Measurements from ENCODE around the gene MUC4. TPM values are rescaled to one million over a fixed set of nuclear protein-coding genes. Genes with fewer than 3 reads are reported as not detected.
A peak's percentile ranks its signal among the peaks of the same experiment; 100 is the strongest.

MUC4 gene
- total and polyA plus RNA-seq, 9 of the 15 experiments (the other 6 are each of a cell fraction or from before 2014, with no cell fraction given), result under 0.01 to 0.21 (median 0.10) TPM; not detected in 4

GRCh38 chr3:195829897-195830254 lies 18.1 kb upstream of the MUC4 start (continued):
- no peak for TF ChIP-seq BRF1 (IDR thresholded peaks at IDR 0.05; ENCODE audit: borderline replicate concordance, extremely low read depth, insufficient read length)

GRCh38 chr3:195828762-195829161 lies 17.0 kb upstream of the MUC4 start:
- 51% methylated on average over 8 of the region's 9 CpGs for WGBS (ENCODE audit: insufficient coverage, low coverage, missing lambda C conversion rate)
- ChIA-PET CTCF (ENCODE audit: low intra/inter-chr PET ratio) (no interaction called here), POLR2A (interaction anchor here (1.0 to 1.6 kb wide), 4 partner anchors 10 to 17 kb away, joined by 3 to 8 read pairs (median 4); partner anchors contain the start of gene MUC4)
- TF ChIP-seq ZNF121 (CRISPR knock-in tag; conservative IDR thresholded peaks at IDR 0.05), result peak; percentile 52
- TF ChIP-seq GTF2B (IDR thresholded peaks at IDR 0.05; ENCODE audit: extremely low read depth, insufficient read length), result no peak
- ATAC-seq (no peak), FAIRE-seq (no peak), DNase-seq (ENCODE audit: extremely low read depth in 1 of 4, low spot score in 3 of 4) (no peak)
- H3K9ac ChIP-seq (ENCODE audit: insufficient read depth in 1 of 2, low read depth in 2 of 2, low read length in 2 of 2), result peak overlapping the region in 1 of 2 experiments; percentile 35; a peak in 1 of 4 replicates
- peaks cover 2% of the 10 kb centered on the region for H3K9me1 ChIP-seq (ENCODE audit: control insufficient read depth, insufficient read depth, low read length)
- no peaks in the 10 kb centered on the region for H3K36me3 ChIP-seq (ENCODE audit: control insufficient read depth, insufficient read depth, low read length)
- H3K27ac ChIP-seq (ENCODE audit: extremely low read depth, low read depth, low read length), result no peak overlapping the region
- peaks cover 0 to 27% of the 10 kb centered on the region in 2 experiments; a peak in 2 of 5 replicates for H3K4me1 ChIP-seq (replicated peaks in 1 of 2; ENCODE audit: control insufficient read depth in 2 of 2, insufficient read depth in 2 of 2, low read length in 2 of 2)
- H3K9me3 ChIP-seq (replicated peaks; ENCODE audit: control insufficient read depth, insufficient read depth, low read depth, low read length), result no peaks in the 10 kb centered on the region
- no peak overlapping the region for H3K4me2 ChIP-seq (ENCODE audit: insufficient read depth, low read length)
- intact Hi-C loops (cut with micrococcal nuclease) (no loop called here), in situ Hi-C loops (cut with MboI) (no loop called here)
- no TSS peak for BruUV-seq (replicated peaks)
- H3K27me3 ChIP-seq (ENCODE audit: control insufficient read depth in 2 of 2, insufficient read depth in 2 of 2, low read length in 2 of 2), result peaks cover 3 to 19% of the 10 kb centered on the region in 2 experiments; a peak in 4 of 5 replicates
- H3K79me2 ChIP-seq (ENCODE audit: control insufficient read depth, insufficient read depth, low read length), result no peaks in the 10 kb centered on the region
- H4K20me1 ChIP-seq (replicated peaks; ENCODE audit: control insufficient read depth, insufficient read depth, low read length), result no peaks in the 10 kb centered on the region
- H3K4me3 ChIP-seq, result no peak overlapping the region
- H2AFZ ChIP-seq (ENCODE audit: low read depth, low read length), result no peak overlapping the region

Measured in K562 (cell line).